ENCODE results near the gene TBC1D12.

DNA sequence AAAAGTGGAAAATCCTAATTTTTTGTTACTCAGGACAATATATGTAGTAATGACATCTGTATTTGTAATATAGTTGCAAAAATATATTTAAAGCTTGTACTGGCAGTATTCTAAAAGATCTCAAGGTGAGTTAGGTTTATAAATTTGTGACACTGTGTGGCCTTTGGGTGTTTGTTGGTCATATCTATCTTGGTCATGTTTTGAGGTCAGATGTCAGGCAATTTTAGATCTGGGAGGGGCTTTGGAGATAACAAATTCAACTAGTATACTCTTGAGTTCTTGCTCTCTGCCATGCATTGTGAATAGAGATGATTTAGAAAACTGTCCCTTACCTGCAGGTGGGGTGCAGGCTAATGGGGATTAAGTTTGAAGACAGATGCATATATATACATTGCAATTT lies 3.1 kb downstream of the TBC1D12 start:
- TF ChIP-seq SUZ12 (IDR thresholded peaks at IDR 0.05; ENCODE audit: extremely low read depth, insufficient read depth, insufficient read length) (no peak), YY1 (IDR thresholded peaks at IDR 0.05; ENCODE audit: insufficient read depth, insufficient read length) (no peak)
